ENCODE results near the gene HTRA2.

The HTRA2 gene

DNA sequence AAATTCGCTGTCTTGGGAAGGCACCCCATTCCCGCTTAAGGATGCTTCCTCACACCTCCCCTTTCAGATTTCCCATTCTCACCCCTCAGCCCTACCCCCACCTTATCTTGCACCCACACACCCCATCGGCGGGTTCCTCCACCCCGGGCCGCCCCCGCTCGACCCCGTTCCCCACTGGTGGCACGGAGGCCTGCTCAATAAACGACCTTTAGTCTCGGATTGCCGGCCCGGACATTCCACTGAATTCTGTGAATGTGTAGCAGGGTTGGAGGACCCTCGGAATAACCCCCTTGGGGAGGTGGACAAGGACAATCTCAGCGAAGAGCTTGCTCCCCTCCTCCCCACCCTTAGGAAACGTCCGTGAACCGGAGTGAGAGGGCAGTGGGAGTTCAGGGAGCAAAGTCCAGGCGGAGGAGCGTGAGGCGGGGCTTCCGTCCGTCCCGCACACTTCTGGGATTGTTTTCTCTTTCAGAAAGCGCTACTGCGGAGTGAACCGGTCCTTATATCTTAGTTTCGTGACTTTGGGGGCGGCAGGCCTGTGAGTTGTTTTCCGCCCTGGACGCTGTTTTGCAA is 27.5 kb upstream of the HTRA2 start:
- H3K4me3 ChIP-seq (ENCODE audit: low read depth, low read length) = peak overlapping the region; percentile 50
- TF ChIP-seq, protein P1, sequence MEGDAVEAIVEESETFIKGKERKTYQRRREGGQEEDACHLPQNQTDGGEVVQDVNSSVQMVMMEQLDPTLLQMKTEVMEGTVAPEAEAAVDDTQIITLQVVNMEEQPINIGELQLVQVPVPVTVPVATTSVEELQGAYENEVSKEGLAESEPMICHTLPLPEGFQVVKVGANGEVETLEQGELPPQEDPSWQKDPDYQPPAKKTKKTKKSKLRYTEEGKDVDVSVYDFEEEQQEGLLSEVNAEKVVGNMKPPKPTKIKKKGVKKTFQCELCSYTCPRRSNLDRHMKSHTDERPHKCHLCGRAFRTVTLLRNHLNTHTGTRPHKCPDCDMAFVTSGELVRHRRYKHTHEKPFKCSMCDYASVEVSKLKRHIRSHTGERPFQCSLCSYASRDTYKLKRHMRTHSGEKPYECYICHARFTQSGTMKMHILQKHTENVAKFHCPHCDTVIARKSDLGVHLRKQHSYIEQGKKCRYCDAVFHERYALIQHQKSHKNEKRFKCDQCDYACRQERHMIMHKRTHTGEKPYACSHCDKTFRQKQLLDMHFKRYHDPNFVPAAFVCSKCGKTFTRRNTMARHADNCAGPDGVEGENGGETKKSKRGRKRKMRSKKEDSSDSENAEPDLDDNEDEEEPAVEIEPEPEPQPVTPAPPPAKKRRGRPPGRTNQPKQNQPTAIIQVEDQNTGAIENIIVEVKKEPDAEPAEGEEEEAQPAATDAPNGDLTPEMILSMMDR (IDR thresholded peaks at IDR 0.05; ENCODE audit: borderline replicate concordance, insufficient read depth, low read depth, low read length) = no peak

DNA sequence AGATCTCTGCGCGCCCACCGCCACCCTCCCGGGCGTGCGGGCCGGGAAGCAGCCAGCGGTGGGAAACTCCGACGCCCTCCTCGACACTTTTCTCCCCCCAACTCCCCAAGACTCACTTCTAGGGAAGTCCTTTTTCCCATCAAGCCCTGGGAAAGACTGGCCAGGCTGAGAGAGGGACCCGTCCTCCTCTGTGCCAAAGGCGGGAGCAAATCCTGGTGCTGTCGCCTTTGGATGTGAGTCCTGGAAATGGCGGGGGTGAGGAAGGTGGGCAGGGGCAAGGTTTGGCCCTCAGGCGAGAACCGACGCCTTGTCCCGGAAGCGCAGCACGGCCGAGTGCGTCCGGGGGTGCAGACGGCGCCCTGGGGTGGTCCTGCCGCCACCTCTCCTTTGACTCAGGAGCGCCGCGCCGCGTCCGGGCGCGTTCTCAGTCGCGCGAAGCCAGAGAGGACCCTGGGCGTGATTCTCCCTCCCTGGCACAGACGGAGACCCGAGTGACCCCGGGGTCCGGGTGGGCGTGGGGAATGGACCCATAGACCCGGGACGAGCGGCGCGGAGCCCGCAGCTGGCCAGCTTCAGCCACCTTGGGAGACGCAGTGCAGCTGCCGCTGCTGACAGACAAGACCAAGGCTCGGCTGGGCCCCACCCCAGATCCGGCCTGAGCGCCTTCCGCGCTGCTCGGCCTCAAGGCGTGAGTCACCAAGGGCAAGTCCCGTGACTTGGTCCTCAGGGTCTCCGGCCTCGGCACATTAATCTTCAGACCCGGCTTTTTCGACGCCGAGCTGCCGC is 26.8 kb upstream of the HTRA2 start:
- peak overlapping the region; percentile 50 for H3K4me3 ChIP-seq (ENCODE audit: low read depth, low read length)

DNA sequence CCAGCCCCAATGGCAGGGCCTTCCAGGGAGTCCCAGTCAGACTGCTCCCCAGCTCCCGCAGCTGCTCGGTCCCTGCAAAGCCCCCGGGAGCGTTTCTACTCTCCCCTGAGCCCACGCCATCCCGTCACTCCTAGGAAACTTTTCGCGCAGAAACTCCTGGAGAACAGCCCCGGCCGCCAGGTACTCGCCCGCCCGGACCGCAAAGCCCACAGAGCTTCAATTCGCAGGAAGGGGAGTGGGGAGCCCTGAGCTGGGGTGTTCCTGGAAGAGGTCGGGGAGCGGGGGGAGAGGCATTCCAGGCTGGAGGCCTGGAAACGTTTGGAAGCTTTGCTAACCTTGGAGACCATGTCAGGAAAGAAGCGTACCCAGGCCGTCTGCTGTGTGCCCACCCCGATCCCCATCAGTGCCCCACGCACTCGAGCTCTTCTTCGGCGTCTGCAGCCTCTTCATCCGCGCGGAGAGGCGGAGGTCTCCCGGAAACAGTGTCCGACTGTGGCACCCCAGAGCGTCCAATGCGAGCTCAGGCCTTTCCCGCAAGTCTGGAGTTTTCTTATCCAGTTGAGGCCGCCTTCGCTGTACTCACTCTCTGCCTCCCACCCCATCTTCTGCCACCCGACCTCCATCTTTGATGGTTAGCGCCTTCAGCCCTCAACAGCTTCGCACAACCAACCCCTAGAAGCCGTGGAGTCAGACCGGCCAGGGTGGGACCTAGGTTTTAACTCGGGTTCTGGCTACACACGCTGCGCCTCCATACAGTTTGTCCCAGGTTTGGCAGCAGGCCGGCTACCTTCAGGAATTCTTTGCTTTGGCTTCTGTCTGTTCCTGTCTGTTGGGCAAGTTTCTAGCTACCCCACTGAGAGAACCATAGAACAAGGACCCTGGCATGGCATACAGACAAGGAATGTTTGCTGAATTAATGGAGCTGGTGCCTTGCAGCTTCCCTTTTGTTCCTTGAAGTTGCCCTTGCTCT is 25.9 kb upstream of the HTRA2 start:
- no peak overlapping the region for H3K4me3 ChIP-seq (ENCODE audit: low read depth, low read length)
- TF ChIP-seq, protein P1 (IDR thresholded peaks at IDR 0.05; ENCODE audit: borderline replicate concordance, insufficient read depth, low read depth, low read length) = no peak

More for the DNA sequence above, 26.8 kb upstream of the HTRA2 start:
- TF ChIP-seq, protein P1 (IDR thresholded peaks at IDR 0.05; ENCODE audit: borderline replicate concordance, insufficient read depth, low read depth, low read length) = peak; percentile 72

DNA sequence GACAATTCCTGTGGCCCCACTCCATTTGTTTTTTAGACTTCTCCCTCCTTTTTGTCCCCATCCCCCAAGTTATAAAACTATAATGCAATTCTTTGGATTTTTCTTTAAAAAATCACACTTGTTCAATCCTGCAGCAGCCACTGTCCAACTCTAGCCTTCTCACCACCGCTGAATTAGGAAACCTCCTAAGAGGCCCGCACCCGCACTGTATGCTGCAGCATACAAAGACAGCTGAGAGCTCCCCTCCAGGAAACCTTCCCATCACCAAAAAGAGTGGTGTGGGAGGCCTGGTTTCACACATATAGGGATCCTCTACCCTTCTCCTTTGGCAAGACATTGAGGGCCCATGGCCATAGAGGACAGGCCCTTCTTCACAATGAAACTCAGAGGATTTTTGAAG is 25.1 kb upstream of the HTRA2 start:
- TF ChIP-seq, protein P1 (IDR thresholded peaks at IDR 0.05; ENCODE audit: borderline replicate concordance, insufficient read depth, low read depth, low read length) = no peak
- no peak overlapping the region for H3K4me3 ChIP-seq (ENCODE audit: low read depth, low read length)

DNA sequence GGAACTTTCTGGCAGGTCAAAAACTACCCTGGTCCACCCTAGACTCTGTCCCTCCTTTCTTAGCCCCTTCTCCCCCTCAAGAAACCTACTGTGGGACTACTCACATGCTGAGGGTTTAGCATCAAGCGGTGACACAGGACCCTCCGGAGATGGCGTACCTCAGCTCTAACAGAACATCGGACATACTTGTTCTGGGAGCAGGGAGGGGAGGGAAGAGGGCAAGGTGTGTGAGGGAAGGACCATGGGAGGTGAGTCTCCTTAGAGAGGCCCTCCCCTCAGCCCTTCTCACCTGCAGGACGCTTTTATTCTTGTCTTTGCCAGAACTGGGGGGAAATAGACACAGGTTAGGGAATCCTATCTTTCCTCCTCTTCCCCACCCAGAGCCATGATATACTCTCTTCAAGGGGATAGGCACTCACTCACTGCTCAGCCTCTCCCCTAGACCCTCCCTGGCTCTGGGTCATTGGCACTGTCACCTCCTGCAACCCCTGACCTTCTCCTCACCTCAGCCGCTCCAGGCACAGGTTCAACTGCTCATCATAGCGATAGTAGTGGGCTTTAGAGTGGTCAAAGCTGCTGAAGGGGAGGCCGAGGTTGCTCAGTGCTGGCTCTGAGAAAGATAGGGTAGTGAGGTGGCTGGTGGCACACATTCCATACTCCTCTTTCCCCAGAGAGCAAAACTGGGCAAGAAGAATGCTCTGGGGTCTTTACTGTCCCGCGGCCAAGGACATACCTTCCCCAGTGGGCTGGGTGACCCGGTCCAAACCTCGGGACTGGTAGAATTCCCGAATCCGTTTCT is 24.1 kb upstream of the HTRA2 start:
- H3K4me3 ChIP-seq (ENCODE audit: low read depth, low read length) = no peak overlapping the region

More for the DNA sequence above, 24.1 kb upstream of the HTRA2 start:
- TF ChIP-seq, protein P1 (IDR thresholded peaks at IDR 0.05; ENCODE audit: borderline replicate concordance, insufficient read depth, low read depth, low read length) = no peak
